H9 (cell line): ENCODE results near the gene PHF1. TPM values are rescaled to one million over a fixed set of nuclear protein-coding genes. Genes with fewer than 3 reads are reported as not detected.

Experiments
- DNase-seq: peaks from one replicate; pipeline ENCODE4 v3.0.0-alpha.2; 2017
- H2AFZ ChIP-seq: one replicate; pipeline ENCODE4 v1.6.1; 2013; ENCODE audit warnings: mild to moderate bottlenecking, low read length, control low read depth, moderate library complexity
- H2AK5ac ChIP-seq: 2 replicates; pipeline ENCODE4 v1.6.1; 2013; ENCODE audit warnings: low read length, control low read depth, mixed read lengths; ENCODE audit not compliant: insufficient read length
- H2BK120ac ChIP-seq: one replicate; pipeline ENCODE4 v1.6.1; 2013; ENCODE audit warnings: low read depth, mild to moderate bottlenecking, low read length, control low read depth, inconsistent platforms; ENCODE audit not compliant: poor library complexity, severe bottlenecking
- H2BK12ac ChIP-seq: 2 replicates; pipeline ENCODE4 v1.6.1; 2013; ENCODE audit warnings: low read length, control low read depth, mixed read lengths, low read depth; ENCODE audit not compliant: insufficient read length
- H2BK15ac ChIP-seq: 2 replicates; pipeline ENCODE4 v1.6.1; 2013; ENCODE audit warnings: low read depth, low read length, control low read depth
- H2BK20ac ChIP-seq: one replicate; pipeline ENCODE4 v1.6.1; 2013; ENCODE audit warnings: low read depth, mild to moderate bottlenecking, low read length, control low read depth, inconsistent platforms; ENCODE audit not compliant: poor library complexity, severe bottlenecking
- H2BK5ac ChIP-seq: 2 replicates; pipeline ENCODE4 v1.6.1; 2013; ENCODE audit warnings: low read length, control low read depth, mixed read lengths; ENCODE audit not compliant: insufficient read length
- H3K14ac ChIP-seq: 2 replicates; pipeline ENCODE4 v1.6.1; 2013; ENCODE audit warnings: low read length, control low read depth; ENCODE audit not compliant: insufficient read depth
- H3K18ac ChIP-seq: 2 replicates; pipeline ENCODE4 v1.6.1; 2013; ENCODE audit warnings: low read depth, mild to moderate bottlenecking, mixed read lengths, low read length, control low read depth; ENCODE audit not compliant: insufficient read length
- H3K23ac ChIP-seq: 2 replicates; pipeline ENCODE4 v1.6.1; 2013; ENCODE audit warnings: low read length, control low read depth, mixed read lengths, low read depth; ENCODE audit not compliant: insufficient read length
- H3K23me2 ChIP-seq: 2 replicates; pipeline ENCODE4 v1.6.1; 2013; ENCODE audit warnings: low read depth, mild to moderate bottlenecking, mixed read lengths, low read length, control low read depth; ENCODE audit not compliant: insufficient read length, poor library complexity, severe bottlenecking
- H3K27ac ChIP-seq: 2 replicates; pipeline ENCODE4 v1.5.1; 2013; ENCODE audit warnings: low read length, control low read depth, mixed read lengths, low read depth; ENCODE audit not compliant: insufficient read length
- H3K27me3 ChIP-seq: 2 replicates; pipeline ENCODE4 v1.6.1; 2013; ENCODE audit warnings: low read length, control low read depth, inconsistent platforms; ENCODE audit not compliant: insufficient read depth
- H3K4ac ChIP-seq: 2 replicates; pipeline ENCODE4 v1.6.1; 2013; ENCODE audit warnings: low read depth, mild to moderate bottlenecking, control low read depth, inconsistent platforms, low read length, moderate library complexity
- H3K4me1 ChIP-seq: 2 replicates; pipeline ENCODE4 v1.6.1; 2013; ENCODE audit warnings: low read length, control low read depth, inconsistent platforms; ENCODE audit not compliant: insufficient read depth
- H3K4me2 ChIP-seq: 2 replicates; pipeline ENCODE4 v1.6.1; 2013; ENCODE audit warnings: low read length, control low read depth, mixed read lengths; ENCODE audit not compliant: insufficient read length, insufficient read depth
- H3K56ac ChIP-seq: 2 replicates; pipeline ENCODE4 v1.6.1; 2013; ENCODE audit warnings: low read depth, mild to moderate bottlenecking, mixed read lengths, low read length, control low read depth; ENCODE audit not compliant: insufficient read length
- H3K79me1 ChIP-seq: 2 replicates; pipeline ENCODE4 v1.6.1; 2013; ENCODE audit warnings: low read depth, mild to moderate bottlenecking, moderate library complexity, low read length, control low read depth, inconsistent platforms; ENCODE audit not compliant: insufficient read depth, poor library complexity, severe bottlenecking
- H3K79me2 ChIP-seq: 2 replicates; pipeline ENCODE4 v1.6.1; 2013; ENCODE audit warnings: low read length, control low read depth, inconsistent platforms; ENCODE audit not compliant: insufficient read depth
- H3K9ac ChIP-seq: 2 replicates; pipeline ENCODE4 v1.6.1; 2013; ENCODE audit warnings: low read length, control low read depth, mixed read lengths; ENCODE audit not compliant: insufficient read length; ENCODE audit errors: extremely low read depth
- H3K9me3 ChIP-seq: one replicate; pipeline ENCODE4 v1.6.1; 2013; ENCODE audit warnings: low read depth, low read length, inconsistent platforms; ENCODE audit not compliant: control insufficient read depth
- H3T11ph ChIP-seq: one replicate; pipeline ENCODE4 v1.6.1; 2013; ENCODE audit warnings: mild to moderate bottlenecking, low read length, control low read depth, inconsistent platforms
- H4K20me1 ChIP-seq: one replicate; pipeline ENCODE4 v1.6.1; 2013; ENCODE audit not compliant: control insufficient read depth, insufficient read length, insufficient read depth
- H4K5ac ChIP-seq: 2 replicates; pipeline ENCODE4 v1.6.1; 2013; ENCODE audit warnings: low read depth, mild to moderate bottlenecking, mixed read lengths, low read length, control low read depth; ENCODE audit not compliant: insufficient read length
- H4K8ac ChIP-seq: replicated peaks from 2 replicates; pipeline ENCODE4 v1.6.1; 2013; ENCODE audit warnings: low read length, control low read depth, mixed read lengths, low read depth; ENCODE audit not compliant: insufficient read length
- H4K91ac ChIP-seq: 2 replicates; pipeline ENCODE4 v1.6.1; 2013; ENCODE audit warnings: low read depth, mild to moderate bottlenecking, moderate library complexity, mixed read lengths, low read length, control low read depth; ENCODE audit not compliant: insufficient read length
- H3K27ac Mint-ChIP-seq, 3 experiments: 2 replicates in 2 of 3; 3 replicates in 1 of 3; pipeline ENCODE4 v1.8.0; 2020 to 2021; ENCODE audit warnings: mixed read lengths in 3 of 3, mild to moderate bottlenecking in 1 of 3, moderate library complexity in 1 of 3
- H3K27me3 Mint-ChIP-seq: 2 replicates; pipeline ENCODE4 v1.8.0; 2021; ENCODE audit warnings: low read depth, mild to moderate bottlenecking, moderate library complexity, mixed read lengths
- H3K36me3 Mint-ChIP-seq, 3 experiments: 2 replicates in 2 of 3; 3 replicates in 1 of 3; pipeline ENCODE4 v1.8.0; 2020 to 2021; ENCODE audit warnings: low read depth in 3 of 3, mixed read lengths in 3 of 3; ENCODE audit not compliant: insufficient read depth in 1 of 3
- H3K4me1 Mint-ChIP-seq, 2 experiments: 2 replicates each; pipeline ENCODE4 v1.8.0; 2020; ENCODE audit warnings: mixed read lengths in 2 of 2
- H3K4me3 Mint-ChIP-seq, 2 experiments: 2 replicates in 1 of 2; 3 replicates in 1 of 2; pipeline ENCODE4 v1.8.0; 2020 to 2021; ENCODE audit warnings: mild to moderate bottlenecking in 2 of 2, mixed read lengths in 2 of 2, moderate library complexity in 1 of 2
- H3K9me3 Mint-ChIP-seq, 2 experiments: 2 replicates in 1 of 2; 3 replicates in 1 of 2; pipeline ENCODE4 v1.8.0; 2020; ENCODE audit warnings: mild to moderate bottlenecking in 2 of 2, mixed read lengths in 2 of 2, moderate library complexity in 1 of 2
- CTCF ChIP-seq: fragments of 200-600 bp; sonication (generic); conservative IDR thresholded peaks from 3 replicates; pipeline ENCODE4 v1.8.0; 2021; ENCODE audit warnings: antibody characterized with exemption, mild to moderate bottlenecking
- WGBS: extraction: QIAGEN DNeasy Blood & Tissue Kit; methylation state at CpG from one replicate; pipeline ENCODE4 v1.1.7; 2013; ENCODE audit warnings: missing lambda C conversion rate, low lambda C conversion rate, mixed read lengths; ENCODE audit not compliant: insufficient read length; ENCODE audit errors: extremely low coverage; 5-methylcytosine and 5-hydroxymethylcytosine counted together
- total RNA-seq: library from RNA; stranded (reverse); gene quantifications from 2 replicates; pipeline ENCODE4 v1.2.1, GENCODE V29; 2021

PHF1 gene
- total RNA-seq, 1 experiment from 2014 or later: 56.8 TPM

DNA sequence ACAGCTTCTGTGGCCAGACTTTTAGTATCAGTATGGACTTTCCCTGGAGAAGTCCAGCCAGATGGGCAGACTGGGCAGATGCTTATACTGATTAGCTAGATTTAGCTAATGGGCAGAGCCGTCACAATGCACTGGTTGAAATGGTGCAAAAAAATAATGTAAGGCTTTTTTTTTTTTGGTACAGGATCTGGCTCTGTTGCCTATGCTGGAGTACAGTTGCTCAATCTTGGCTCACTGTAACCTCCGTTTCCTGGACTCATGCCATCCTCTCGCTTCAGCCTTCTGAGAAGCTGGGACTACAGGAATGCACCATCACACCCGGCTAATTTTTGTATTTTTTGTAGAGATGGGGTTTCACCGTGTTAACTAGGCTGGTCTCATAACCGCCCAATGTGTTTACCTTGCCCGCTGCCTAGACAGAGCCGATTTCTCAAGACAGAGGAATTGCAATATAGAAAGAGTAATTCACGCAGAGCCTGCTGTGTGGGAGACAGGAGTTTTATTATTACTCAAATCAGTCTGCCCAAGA lies 35.6 kb upstream of the PHF1 start:
- no peak overlapping the region for H2BK12ac ChIP-seq
- H3K79me1 ChIP-seq: no peaks in the 10 kb centered on the region
- H3K23ac ChIP-seq: no peak overlapping the region
- H2BK120ac ChIP-seq: no peak overlapping the region
- H4K91ac ChIP-seq: no peak overlapping the region
- H3K27me3 ChIP-seq: no peaks in the 10 kb centered on the region
- no peak overlapping the region for H3K27ac ChIP-seq
- WGBS: no CpG with 5 or more reads among the region's 9 CpGs
- no peak overlapping the region for H3K14ac ChIP-seq
- no peak overlapping the region for H3K18ac ChIP-seq
- Mint-ChIP-seq H3K27me3 (no peaks in the 10 kb centered on the region), H3K27ac (peak overlapping the region in 1 of 3 experiments; percentile 67; a peak in 2 of 7 replicates), H3K36me3 (no peaks in the 10 kb centered on the region), H3K4me1 (peaks cover 28 to 37% of the 10 kb centered on the region in 2 experiments), H3K9me3 (no peaks in the 10 kb centered on the region), H3K4me3 (no peak overlapping the region)
- H3K79me2 ChIP-seq: no peaks in the 10 kb centered on the region
- no peak overlapping the region for H4K8ac ChIP-seq
- TF ChIP-seq CTCF: no peak
- no peak overlapping the region for H2BK20ac ChIP-seq
- no peak overlapping the region for H3K56ac ChIP-seq
- DNase-seq: no peak
- no peaks in the 10 kb centered on the region for H4K20me1 ChIP-seq
- H2BK15ac ChIP-seq: no peak overlapping the region
- no peak overlapping the region for H4K5ac ChIP-seq
- H3K4ac ChIP-seq: no peak overlapping the region
- H2AK5ac ChIP-seq: no peak overlapping the region
- H3K23me2 ChIP-seq: no peaks in the 10 kb centered on the region
- H3K9ac ChIP-seq: no peak overlapping the region
- no peaks in the 10 kb centered on the region for H3K9me3 ChIP-seq
- no peak overlapping the region for H3K4me2 ChIP-seq
- H2AFZ ChIP-seq: peak overlapping the region; percentile 23
- H3T11ph ChIP-seq: no peak overlapping the region
- no peak overlapping the region for H2BK5ac ChIP-seq
- no peaks in the 10 kb centered on the region; the same call in 1 of the 2 replicates for H3K4me1 ChIP-seq
